Karpas-422 (cell line): ENCODE results near the gene MACROH2A1. TPM values are rescaled to one million over a fixed set of nuclear protein-coding genes. Genes with fewer than 3 reads are reported as not detected.
"Not testable (repeated sequence)": the region's sequence is repeated elsewhere in the genome, so short reads cannot be mapped to it uniquely, and the experiment has no call there.

Experiments used
- DNase-seq: peaks from one replicate; pipeline ENCODE4 v3.0.0-alpha.2; 2015
- H2AFZ ChIP-seq: fragments of 200-600 bp; sonication (generic); 2 replicates; pipeline ENCODE4 v1.6.1; 2014; ENCODE audit warnings: antibody characterized with exemption, low read length, mixed read lengths
- H3K27ac ChIP-seq: fragments of 200-600 bp; sonication (generic); 2 replicates; pipeline ENCODE4 v1.5.1; 2014; ENCODE audit warnings: mild to moderate bottlenecking, low read length, moderate library complexity
- H3K27me3 ChIP-seq: fragments of 200-600 bp; sonication (generic); 2 replicates; pipeline ENCODE4 v1.6.1; 2014; ENCODE audit warnings: low read length, mixed read lengths
- H3K36me3 ChIP-seq: fragments of 200-600 bp; sonication (generic); 2 replicates; pipeline ENCODE4 v1.6.1; 2014; ENCODE audit warnings: low read length, mixed read lengths; ENCODE audit not compliant: insufficient read depth
- H3K4me1 ChIP-seq: fragments of 200-600 bp; sonication (generic); 2 replicates; pipeline ENCODE4 v1.6.1; 2014; ENCODE audit warnings: mild to moderate bottlenecking, low read length, mixed read lengths
- H3K4me2 ChIP-seq: fragments of 200-600 bp; sonication (generic); 2 replicates; pipeline ENCODE4 v1.6.1; 2014; ENCODE audit warnings: low read length, low read depth, mild to moderate bottlenecking; ENCODE audit not compliant: poor library complexity, severe bottlenecking
- H3K4me3 ChIP-seq: fragments of 200-600 bp; sonication (generic); 2 replicates; pipeline ENCODE4 v1.5.1; 2014; ENCODE audit warnings: mild to moderate bottlenecking, antibody characterized with exemption, low read length, mixed read lengths
- H3K79me2 ChIP-seq: fragments of 200-600 bp; sonication (generic); 2 replicates; pipeline ENCODE4 v1.6.1; 2014; ENCODE audit warnings: mild to moderate bottlenecking, low read length, mixed read lengths
- H3K9ac ChIP-seq: fragments of 200-600 bp; sonication (generic); 2 replicates; pipeline ENCODE4 v1.6.0; 2014; ENCODE audit warnings: low read length
- H3K9me2 ChIP-seq: fragments of 200-600 bp; sonication (generic), shearing (Covaris generic); replicated peaks from 2 replicates; pipeline ENCODE4 v1.6.0; 2014; ENCODE audit warnings: mild to moderate bottlenecking, low read length, moderate library complexity; ENCODE audit not compliant: insufficient read depth
- H3K9me3 ChIP-seq: fragments of 300-700, 200-600 bp; sonication (generic); 2 replicates; pipeline ENCODE4 v1.6.1; 2014; ENCODE audit warnings: low read length, mixed read lengths
- H4K20me1 ChIP-seq: fragments of 200-600 bp; sonication (generic); 2 replicates; pipeline ENCODE4 v1.6.1; 2014; ENCODE audit warnings: mild to moderate bottlenecking, antibody characterized with exemption, low read length, low read depth; ENCODE audit not compliant: insufficient read depth
- total RNA-seq: library from RNA; depleted of rRNA; stranded (reverse); fragments of >200 nt; shearing (Covaris generic); gene quantifications from 2 replicates; pipeline ENCODE4 v1.2.3, GENCODE V29; 2014; ENCODE audit warnings: low replicate concordance

The MACROH2A1 gene
- total RNA-seq, 1 experiment from 2014 or later, result 160 TPM

DNA sequence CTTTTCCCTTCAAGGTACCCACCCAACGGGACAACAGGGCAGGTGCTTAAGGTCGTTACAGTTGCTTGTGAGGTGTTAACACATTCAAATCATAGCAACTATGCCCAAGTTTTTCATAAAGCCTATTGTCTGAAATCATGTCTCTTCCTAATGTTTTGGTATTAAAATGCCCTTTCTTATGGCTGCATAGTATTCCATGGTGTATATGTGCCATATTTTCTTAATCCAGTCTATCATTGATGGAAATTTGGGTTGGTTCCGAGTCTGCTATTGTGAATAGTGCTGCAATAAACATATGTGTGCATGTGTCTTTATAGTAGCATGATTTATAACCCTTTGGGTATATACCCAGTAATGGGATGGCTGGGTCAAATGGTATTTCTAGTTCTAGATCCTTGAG, 35.7 kb downstream of the MACROH2A1 start:
- not testable (repeated sequence) for H3K27ac ChIP-seq, H3K9ac ChIP-seq, H3K9me2 ChIP-seq, H4K20me1 ChIP-seq, H2AFZ ChIP-seq, DNase-seq, H3K27me3 ChIP-seq, H3K9me3 ChIP-seq, H3K4me3 ChIP-seq, H3K4me2 ChIP-seq
- Histone ChIP-seq H3K4me1 (peaks cover 31% of the 10 kb centered on the region), H3K79me2 (peaks cover 52% of the 10 kb centered on the region), H3K36me3 (peaks cover 53% of the 10 kb centered on the region; the same call in 1 of the 2 replicates)

DNA sequence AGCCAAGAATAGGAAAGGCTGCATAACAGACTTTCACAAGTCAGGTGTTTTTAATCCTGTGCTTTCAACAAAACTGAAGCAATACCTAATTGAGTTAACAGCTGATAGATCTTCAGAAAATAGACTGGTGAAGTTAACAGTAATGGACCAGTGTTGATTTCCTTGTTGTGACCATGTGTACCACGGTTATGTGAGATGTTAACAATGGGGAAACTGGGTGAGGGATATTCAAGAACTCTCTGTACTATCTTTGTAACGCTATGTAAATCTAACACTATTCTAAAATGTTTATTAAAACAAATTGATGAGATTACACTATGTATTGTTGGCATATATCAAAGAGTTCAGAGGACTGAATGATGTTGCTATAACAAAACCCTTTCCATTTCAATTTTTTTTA, 36.9 kb downstream of the MACROH2A1 start:
- Histone ChIP-seq H3K4me1 (peaks cover 19% of the 10 kb centered on the region), H3K9me2 (no peaks in the 10 kb centered on the region), H3K79me2 (peaks cover 40% of the 10 kb centered on the region), H3K36me3 (peaks cover 52% of the 10 kb centered on the region; the same call in 1 of the 2 replicates), H3K4me2 (no peak overlapping the region), H3K4me3 (no peak overlapping the region), H2AFZ (no peak overlapping the region), H3K27ac (no peak overlapping the region), H3K27me3 (no peaks in the 10 kb centered on the region), H3K9ac (no peak overlapping the region), H4K20me1 (0 out of 2 replicates have a peak, but pooled peaks cover 1% of the 10 kb centered on the region), H3K9me3 (no peaks in the 10 kb centered on the region)
- no peak for DNase-seq

DNA sequence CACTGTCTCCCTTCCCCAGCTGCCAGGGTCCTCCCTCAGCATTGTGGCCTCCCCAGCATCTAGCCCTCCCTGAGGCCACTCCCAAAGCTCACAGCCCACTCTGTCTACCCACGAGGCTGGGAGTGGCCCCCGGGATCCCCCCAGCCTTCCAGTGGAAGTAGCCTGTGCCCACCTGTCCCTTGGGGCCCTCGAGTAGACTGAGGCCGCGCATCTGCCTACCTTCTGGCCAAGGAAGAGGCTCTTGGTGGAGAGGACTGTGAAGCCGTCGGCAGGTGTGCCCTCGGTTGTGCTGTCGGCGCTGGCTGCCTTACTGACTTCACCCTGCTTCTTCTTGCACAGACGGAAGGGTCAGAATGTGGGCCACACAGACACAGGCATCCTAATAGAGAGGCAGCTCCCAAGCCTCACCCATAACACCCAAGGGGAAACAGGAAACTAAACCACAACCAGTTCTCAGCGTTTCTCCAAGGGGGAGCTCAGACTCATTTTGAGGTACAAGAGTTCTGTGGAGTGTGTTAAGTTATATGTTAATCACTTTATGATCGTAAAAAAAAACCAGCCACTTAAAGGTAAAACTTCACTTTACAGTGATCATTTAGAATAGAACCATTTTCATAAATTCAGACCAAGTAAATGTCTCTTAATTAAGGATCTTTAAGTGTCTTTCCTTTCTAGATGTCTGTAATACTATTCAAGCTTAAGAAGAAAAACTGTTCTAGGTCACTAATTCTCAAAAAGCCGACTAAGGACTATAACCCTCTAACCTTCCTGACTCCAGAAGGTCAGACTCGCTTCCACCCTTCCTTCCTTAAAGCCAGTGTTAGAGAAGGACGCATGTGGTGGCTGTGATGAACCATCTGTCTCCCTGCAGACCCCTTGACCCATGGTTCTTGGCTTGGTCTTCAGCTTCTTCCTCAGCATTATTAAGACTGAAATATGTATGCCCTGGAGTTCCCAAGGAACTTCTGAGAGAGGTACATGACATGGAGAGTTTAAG, 38.5 kb downstream of the MACROH2A1 start:
- Histone ChIP-seq H3K36me3 (peaks cover 40% of the 10 kb centered on the region; the same call in 1 of the 2 replicates), H3K4me3 (no peak overlapping the region), H3K9me3 (no peaks in the 10 kb centered on the region), H3K27me3 (no peaks in the 10 kb centered on the region), H4K20me1 (no peaks in the 10 kb centered on the region), H3K9me2 (no peaks in the 10 kb centered on the region), H3K79me2 (peaks cover 28% of the 10 kb centered on the region), H3K27ac (no peak overlapping the region), H3K4me1 (peaks cover 4% of the 10 kb centered on the region), H3K4me2 (no peak overlapping the region), H2AFZ (no peak overlapping the region), H3K9ac (no peak overlapping the region)
- no peak for DNase-seq

DNA sequence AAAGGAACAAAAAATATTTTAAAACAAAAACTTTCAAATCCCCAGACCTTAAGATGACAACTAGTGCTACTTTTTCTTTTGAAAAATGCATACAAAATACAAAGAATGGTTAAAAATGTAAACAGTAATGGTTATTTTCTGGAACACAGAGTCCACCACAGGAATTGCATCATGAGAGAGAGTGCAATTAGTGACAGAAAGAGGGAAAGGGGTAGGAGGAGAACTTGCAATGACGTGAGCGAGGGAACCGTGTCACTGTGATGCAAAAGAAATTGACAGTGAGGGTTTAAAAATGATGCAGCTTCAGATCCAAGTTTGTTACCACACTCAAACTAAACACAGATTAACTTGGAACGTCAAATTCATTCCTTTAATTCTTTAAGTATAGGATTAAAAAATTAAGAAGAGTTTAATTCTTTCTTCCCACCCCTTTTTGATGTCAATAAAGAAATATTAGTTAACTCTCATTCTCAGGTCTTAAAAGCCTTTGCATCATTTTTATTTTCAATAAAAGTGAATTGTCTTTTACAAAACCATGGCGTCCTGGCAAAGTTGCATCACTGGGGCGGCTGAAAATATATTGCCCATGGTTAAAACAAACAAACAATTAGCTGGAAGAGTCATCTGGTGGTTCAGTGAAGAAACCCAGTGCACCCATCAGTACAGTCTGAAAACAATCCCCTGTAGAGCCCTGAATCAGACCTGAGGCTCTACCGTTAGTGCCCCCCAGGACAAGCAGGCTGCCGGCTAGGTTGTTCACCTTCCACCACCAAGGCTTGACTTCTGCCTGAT, 39.5 kb downstream of the MACROH2A1 start:
- Histone ChIP-seq H3K36me3 (peaks cover 31% of the 10 kb centered on the region; the same call in 1 of the 2 replicates), H4K20me1 (no peaks in the 10 kb centered on the region), H3K4me3 (no peak overlapping the region), H3K4me1 (no peaks in the 10 kb centered on the region), H3K27ac (no peak overlapping the region), H3K9me2 (no peaks in the 10 kb centered on the region), H3K79me2 (peaks cover 19% of the 10 kb centered on the region), H3K9ac (no peak overlapping the region), H3K9me3 (no peaks in the 10 kb centered on the region), H3K4me2 (no peak overlapping the region), H3K27me3 (no peaks in the 10 kb centered on the region), H2AFZ (no peak overlapping the region)
- DNase-seq, result no peak

GRCh38 chr5:135357685-135358084, 41.3 kb downstream of the MACROH2A1 start:
- no peaks in the 10 kb centered on the region for H3K9me3 ChIP-seq
- no peak overlapping the region for H3K9ac ChIP-seq
- no peaks in the 10 kb centered on the region for H3K27me3 ChIP-seq
- H3K4me1 ChIP-seq, result no peaks in the 10 kb centered on the region
- H3K79me2 ChIP-seq, result peaks cover 9% of the 10 kb centered on the region
- H3K27ac ChIP-seq, result no peak overlapping the region
- no peak for DNase-seq
- no peaks in the 10 kb centered on the region for H3K9me2 ChIP-seq
- no peak overlapping the region for H2AFZ ChIP-seq
- peaks cover 28% of the 10 kb centered on the region; the same call in 1 of the 2 replicates for H3K36me3 ChIP-seq
- H3K4me2 ChIP-seq, result no peak overlapping the region
- H3K4me3 ChIP-seq, result no peak overlapping the region
- H4K20me1 ChIP-seq, result no peaks in the 10 kb centered on the region

DNA sequence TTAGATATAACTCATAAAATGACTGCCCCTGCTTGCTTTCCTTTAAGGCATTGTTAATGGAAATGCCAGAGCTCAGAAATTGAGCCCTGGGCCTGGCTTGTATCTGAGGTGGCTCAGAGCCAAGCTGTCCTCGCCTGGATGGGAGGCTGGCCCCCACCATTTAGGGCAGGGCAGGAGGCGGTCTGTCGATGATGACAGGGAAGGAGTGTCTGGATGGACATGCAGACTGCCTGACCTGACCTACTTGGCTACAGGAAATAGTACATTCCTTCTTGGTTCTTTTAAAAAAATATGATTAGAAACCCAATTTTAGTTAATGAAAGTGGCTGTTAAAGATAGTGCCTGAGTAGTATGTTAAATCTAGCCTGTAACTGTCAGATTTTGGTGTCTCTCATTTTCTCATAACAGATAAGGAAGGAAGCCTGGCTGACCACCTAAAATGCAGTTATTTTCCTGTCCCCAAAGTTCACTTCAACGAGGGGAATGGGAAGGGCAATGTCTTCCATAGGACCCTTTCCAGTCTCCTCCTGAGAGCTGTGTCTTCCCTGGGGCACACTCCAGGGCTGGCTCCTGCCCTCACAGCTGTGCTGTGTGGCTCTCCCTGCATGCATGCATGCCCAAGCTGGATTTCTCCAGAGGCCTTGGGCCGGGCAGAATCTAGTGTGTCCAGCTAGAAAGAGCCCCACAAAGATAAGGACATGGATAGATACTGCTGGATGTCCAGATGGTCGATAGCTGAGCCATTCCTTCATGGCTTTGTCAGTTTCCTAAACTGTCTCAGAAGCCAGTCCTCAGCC, 42.3 kb downstream of the MACROH2A1 start:
- Histone ChIP-seq H3K79me2 (0 out of 2 replicates have a peak, but pooled peaks cover 13% of the 10 kb centered on the region), H3K9ac (no peak overlapping the region), H3K4me2 (no peak overlapping the region), H3K4me1 (no peaks in the 10 kb centered on the region), H3K9me2 (no peaks in the 10 kb centered on the region), H2AFZ (no peak overlapping the region), H3K9me3 (no peaks in the 10 kb centered on the region), H4K20me1 (no peaks in the 10 kb centered on the region), H3K4me3 (no peak overlapping the region), H3K27ac (no peak overlapping the region), H3K36me3 (peaks cover 34% of the 10 kb centered on the region; the same call in 1 of the 2 replicates), H3K27me3 (no peaks in the 10 kb centered on the region)
- no peak for DNase-seq

DNA sequence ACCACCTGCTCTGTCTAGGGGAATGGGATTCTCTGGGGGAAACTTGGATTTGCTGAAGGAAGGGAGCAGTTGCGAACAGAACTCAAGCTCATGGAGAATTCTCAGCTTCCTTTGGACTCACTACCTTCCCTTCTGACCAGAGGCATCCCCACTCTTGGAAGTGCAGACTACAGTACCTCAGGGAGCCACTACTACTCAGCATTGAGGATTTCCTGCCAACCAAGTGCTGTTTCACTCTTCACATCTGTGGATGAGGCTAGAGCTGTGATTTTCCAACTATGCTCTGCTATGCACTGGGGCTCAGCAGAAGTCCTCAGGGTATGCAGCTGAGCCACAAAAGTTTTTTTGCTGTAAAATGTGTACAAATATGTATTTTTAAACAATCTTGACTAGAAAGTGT, 43.9 kb downstream of the MACROH2A1 start:
- Histone ChIP-seq H3K27ac (no peak overlapping the region), H2AFZ (no peak overlapping the region), H3K4me3 (no peak overlapping the region), H3K9me3 (no peaks in the 10 kb centered on the region), H3K9ac (no peak overlapping the region), H3K4me2 (no peak overlapping the region), H3K9me2 (no peaks in the 10 kb centered on the region), H3K27me3 (no peaks in the 10 kb centered on the region), H3K79me2 (0 out of 2 replicates have a peak, but pooled peaks cover 7% of the 10 kb centered on the region), H3K36me3 (peaks cover 30% of the 10 kb centered on the region; the same call in 1 of the 2 replicates), H3K4me1 (no peaks in the 10 kb centered on the region), H4K20me1 (no peaks in the 10 kb centered on the region)
- no peak for DNase-seq
